ENCODE results near the gene CACNA1I. TPM values are rescaled to one million over a fixed set of nuclear protein-coding genes. Genes with fewer than 3 reads are reported as not detected.

The CACNA1I gene
- total RNA-seq, 2 experiments from 2014 or later = 0.07 to 0.09 TPM

DNA sequence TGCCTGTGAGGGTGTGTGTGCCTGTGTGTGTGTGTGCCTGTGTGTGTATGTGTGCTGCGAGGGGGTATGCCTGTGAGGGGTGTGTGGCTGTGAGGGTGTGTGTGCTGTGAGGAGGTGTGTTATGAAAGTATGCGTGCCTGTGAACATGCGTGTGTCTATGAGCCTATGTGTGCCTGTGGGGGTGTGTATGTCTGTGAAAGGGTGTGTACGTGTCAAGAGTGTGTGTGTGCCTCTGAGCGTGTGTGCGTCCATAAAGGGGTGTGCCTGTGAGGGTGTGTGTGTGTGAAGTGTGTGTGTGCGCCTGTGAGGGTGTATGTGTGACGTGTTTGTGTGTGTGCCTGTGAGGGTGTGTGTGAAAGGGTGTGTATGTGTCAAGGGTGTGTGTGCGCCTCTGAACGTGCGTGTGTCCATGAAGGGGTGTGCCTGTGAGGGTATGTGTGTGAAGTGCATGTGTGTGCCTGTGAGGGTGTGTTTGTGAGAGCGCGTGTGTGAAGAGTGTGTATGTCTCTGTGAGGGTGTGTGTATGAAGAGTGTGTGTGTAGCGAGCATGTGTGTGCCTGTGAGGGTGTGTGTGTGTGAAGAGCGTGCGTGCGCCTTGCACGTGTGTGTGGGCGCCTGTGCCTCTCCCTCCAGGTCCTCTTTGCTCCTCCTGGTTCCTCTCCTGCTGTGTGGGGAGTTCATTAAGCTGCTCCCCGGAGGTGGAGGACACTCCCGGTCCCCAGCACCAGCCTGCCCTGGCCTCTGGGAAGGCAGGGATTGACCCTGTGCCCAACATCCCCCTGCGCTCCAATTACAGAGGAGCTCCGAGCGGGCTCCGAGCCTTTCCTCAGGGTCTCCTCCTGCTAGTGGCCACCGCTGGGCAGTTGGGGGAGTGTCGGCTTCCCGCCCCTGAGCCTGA lies 53.3 kb downstream of the CACNA1I start:
- ChIA-PET CTCF (interaction anchor here (1.6 kb wide), 1 partner anchor 401 kb away, joined by 7 read pairs; no protein-coding TSS in a partner anchor), POLR2A (no interaction called here)
- no peak for TF ChIP-seq CTCF (IDR thresholded peaks at IDR 0.05)

GRCh38 chr22:39624501-39624821 lies 53.9 kb downstream of the CACNA1I start:
- Mint-ChIP-seq H3K4me3 (no peak overlapping the region), H3K27me3 (peaks cover 8% of the 10 kb centered on the region), H3K4me1 (ENCODE audit: low read depth) (no peaks in the 10 kb centered on the region), H3K9me3 (no peaks in the 10 kb centered on the region), H3K36me3 (ENCODE audit: low read depth) (no peaks in the 10 kb centered on the region), H3K27ac (no peak overlapping the region)
- no peak for ATAC-seq
- DNase-seq = no peak
- CTCF ChIA-PET = interaction anchor here (1.6 kb wide), 1 partner anchor 400 kb away, joined by 7 read pairs; no protein-coding TSS in a partner anchor
- intact Hi-C loops (cut with micrococcal nuclease) = no loop called here
- no peak for TF ChIP-seq CTCF (IDR thresholded peaks at IDR 0.05)
- POLR2A ChIA-PET = no interaction called here

More for the DNA sequence above, 53.3 kb downstream of the CACNA1I start:
- intact Hi-C loops (cut with micrococcal nuclease) = no loop called here
- no peak for ATAC-seq
- no peaks in the 10 kb centered on the region for H3K9me3 Mint-ChIP-seq
- H3K36me3 Mint-ChIP-seq (ENCODE audit: low read depth) = no peaks in the 10 kb centered on the region
- no peak overlapping the region for H3K4me3 Mint-ChIP-seq
- peaks cover 8% of the 10 kb centered on the region for H3K27me3 Mint-ChIP-seq
- no peak for DNase-seq
- H3K4me1 Mint-ChIP-seq (ENCODE audit: low read depth) = no peaks in the 10 kb centered on the region
- no peak overlapping the region for H3K27ac Mint-ChIP-seq

DNA sequence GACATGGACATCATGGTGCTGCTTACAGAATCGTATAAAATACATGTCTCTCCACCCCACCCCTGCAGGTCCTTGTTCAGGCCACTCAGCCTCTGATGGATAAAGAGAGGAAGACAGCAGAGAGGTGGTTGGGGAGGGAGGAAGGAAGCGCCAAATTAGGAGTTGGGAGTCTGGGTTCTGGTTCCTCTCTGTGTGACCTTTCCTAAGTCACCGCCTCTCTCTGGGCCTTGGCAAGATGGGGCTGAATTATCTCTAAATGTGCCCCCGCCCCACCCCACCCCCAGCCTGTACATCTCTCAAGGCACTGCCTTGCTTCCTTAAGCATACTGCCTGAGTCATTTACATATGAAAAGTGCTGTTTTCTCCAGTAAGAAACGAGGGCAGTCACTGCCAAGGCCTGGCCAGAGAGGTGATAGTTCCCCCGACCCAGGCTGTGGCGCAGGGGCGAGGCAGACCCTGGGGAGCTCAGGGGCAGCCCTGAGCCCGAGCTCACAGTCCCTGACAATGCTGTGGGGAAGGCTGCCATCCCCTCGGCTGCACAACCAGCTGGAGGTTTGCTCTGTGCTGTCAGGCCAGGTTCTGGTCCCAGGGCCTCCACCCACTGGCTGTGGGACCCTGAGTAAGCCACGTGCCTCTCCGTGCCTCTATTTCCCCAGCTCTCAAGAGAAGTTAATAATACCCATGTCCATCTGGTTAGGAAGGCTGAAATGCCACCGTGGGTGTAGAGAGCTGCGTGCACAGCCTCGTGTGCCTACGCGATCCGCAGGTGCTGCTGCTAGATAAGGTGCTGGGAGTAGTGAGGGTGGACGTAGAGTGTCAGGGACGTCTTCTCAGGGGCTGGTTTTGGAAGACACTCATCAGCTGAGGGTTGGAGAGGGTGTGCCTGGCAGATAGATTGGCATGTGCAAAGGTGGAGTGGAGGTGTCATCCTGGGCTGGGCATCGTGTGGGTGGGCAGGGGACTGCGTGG lies 55.3 kb downstream of the CACNA1I start:
- no peaks in the 10 kb centered on the region for H3K4me1 Mint-ChIP-seq (ENCODE audit: low read depth)
- no peak for TF ChIP-seq CTCF (IDR thresholded peaks at IDR 0.05)
- intact Hi-C loops (cut with micrococcal nuclease) = no loop called here
- DNase-seq (no peak), ATAC-seq (no peak)
- POLR2A ChIA-PET = no interaction called here
- H3K27ac Mint-ChIP-seq = no peak overlapping the region
- peaks cover 4% of the 10 kb centered on the region for H3K27me3 Mint-ChIP-seq
- CTCF ChIA-PET = interaction anchor here (1.6 kb wide), 1 partner anchor 399 kb away, joined by 7 read pairs; no protein-coding TSS in a partner anchor
- no peaks in the 10 kb centered on the region for H3K36me3 Mint-ChIP-seq (ENCODE audit: low read depth)
- H3K9me3 Mint-ChIP-seq = no peaks in the 10 kb centered on the region
- H3K4me3 Mint-ChIP-seq = no peak overlapping the region

- ATAC-seq (no peak), DNase-seq (no peak)
- no peak for TF ChIP-seq CTCF (IDR thresholded peaks at IDR 0.05)
- POLR2A ChIA-PET = no interaction called here
- H3K4me1 Mint-ChIP-seq (ENCODE audit: low read depth) = no peaks in the 10 kb centered on the region
- no peaks in the 10 kb centered on the region for H3K36me3 Mint-ChIP-seq (ENCODE audit: low read depth)
- CTCF ChIA-PET = no interaction called here
- H3K27ac Mint-ChIP-seq = no peak overlapping the region
- no peaks in the 10 kb centered on the region for H3K9me3 Mint-ChIP-seq
- intact Hi-C loops (cut with micrococcal nuclease) = no loop called here
- H3K27me3 Mint-ChIP-seq = peaks cover 4% of the 10 kb centered on the region
- no peak overlapping the region for H3K4me3 Mint-ChIP-seq
These were observed 56.7 kb downstream of the CACNA1I start for GRCh38 chr22:39627208-39627607.

Measured in activated CD8-positive, alpha-beta T cell treated with anti-CD3 and anti-CD28 coated beads for 36 hours (primary cell).